Islet of Langerhans (tissue), 1 donor: ENCODE data around the gene SDCBP2.

Source experiments
- FAIRE-seq: peaks from one replicate; lab custom pipeline; 2011; peaks lifted over from hg19 to GRCh38; lab: Jason Lieb, UNC

Gene SDCBP2

GRCh38 chr20:1331101-1331500, 2.2 kb upstream of the SDCBP2 start:
- FAIRE-seq, result no peak

- no peak for FAIRE-seq
Observed at GRCh38 chr20:1330075-1330830, 1.3 kb upstream of the SDCBP2 start.

- no peak for FAIRE-seq
Observed at GRCh38 chr20:1327827-1328679, 886 bp downstream of the SDCBP2 start.

- FAIRE-seq, result no peak
Observed at GRCh38 chr20:1327241-1327653, 1.7 kb downstream of the SDCBP2 start.

GRCh38 chr20:1326031-1326930, 2.7 kb downstream of the SDCBP2 start:
- no peak for FAIRE-seq

- FAIRE-seq, result peak; percentile 96
Observed at GRCh38 chr20:1325173-1326030, 3.5 kb downstream of the SDCBP2 start.

GRCh38 chr20:1324598-1325172, 4.3 kb downstream of the SDCBP2 start:
- no peak for FAIRE-seq

GRCh38 chr20:1323830-1324597, 4.9 kb downstream of the SDCBP2 start:
- FAIRE-seq, result no peak

GRCh38 chr20:1323256-1323655, 5.7 kb downstream of the SDCBP2 start:
- FAIRE-seq, result no peak

- FAIRE-seq, result no peak
Observed at GRCh38 chr20:1322511-1323245, 6.3 kb downstream of the SDCBP2 start.

GRCh38 chr20:1321654-1321939, 7.3 kb downstream of the SDCBP2 start:
- FAIRE-seq, result no peak

GRCh38 chr20:1320902-1321653, 7.9 kb downstream of the SDCBP2 start:
- no peak for FAIRE-seq

GRCh38 chr20:1320016-1320415, 8.9 kb downstream of the SDCBP2 start:
- no peak for FAIRE-seq

GRCh38 chr20:1319462-1319861, 9.5 kb downstream of the SDCBP2 start:
- no peak for FAIRE-seq

GRCh38 chr20:1319051-1319450, 9.9 kb downstream of the SDCBP2 start:
- no peak for FAIRE-seq

GRCh38 chr20:1317545-1318255, 11.2 kb downstream of the SDCBP2 start:
- FAIRE-seq, result no peak

- no peak for FAIRE-seq
Observed at GRCh38 chr20:1315804-1316203, 13.1 kb downstream of the SDCBP2 start.

GRCh38 chr20:1313236-1313964, 15.5 kb downstream of the SDCBP2 start:
- FAIRE-seq, result no peak
